GM21447 (cell line): ENCODE data around the gene SCLY.
A peak's percentile ranks its signal among the peaks of the same experiment; 100 is the strongest.
"Not testable (repeated sequence)": the region's sequence is repeated elsewhere in the genome, so short reads cannot be mapped to it uniquely, and the experiment has no call there.

Source experiments
- ATAC-seq: cut with Tn5 transposase; IDR thresholded peaks from one replicate; pipeline ENCODE4 v1.9.1; 2021; ENCODE audit not compliant: unreplicated experiment

Gene SCLY

GRCh38 chr2:238060542-238061314, at the start of gene SCLY:
SCLY (plus strand) TSS chr2:238061001; CDS start chr2:238061055, 54 bp downstream.
- peak; percentile 92 for ATAC-seq

GRCh38 chr2:238013806-238014205, 47.0 kb upstream of the SCLY start:
- no peak for ATAC-seq

GRCh38 chr2:238015705-238016104, 45.1 kb upstream of the SCLY start:
- no peak for ATAC-seq

- no peak for ATAC-seq
Observed at GRCh38 chr2:238016526-238016925, 44.3 kb upstream of the SCLY start.

- no peak for ATAC-seq
Observed at GRCh38 chr2:238019962-238020361, 40.8 kb upstream of the SCLY start.

GRCh38 chr2:238020816-238021215, 40.0 kb upstream of the SCLY start:
- no peak for ATAC-seq

- no peak for ATAC-seq
Observed at GRCh38 chr2:238021327-238021726, 39.5 kb upstream of the SCLY start.

GRCh38 chr2:238022594-238023157, 38.1 kb upstream of the SCLY start:
- no peak for ATAC-seq

GRCh38 chr2:238023608-238024007, 37.2 kb upstream of the SCLY start:
- ATAC-seq, result no peak

- no peak for ATAC-seq
Observed at GRCh38 chr2:238024986-238025385, 35.8 kb upstream of the SCLY start.

- ATAC-seq, result no peak
Observed at GRCh38 chr2:238025741-238026360, 35.0 kb upstream of the SCLY start.

GRCh38 chr2:238027058-238027457, 33.7 kb upstream of the SCLY start:
- no peak for ATAC-seq

GRCh38 chr2:238027591-238028415, 33.0 kb upstream of the SCLY start:
- no peak for ATAC-seq

GRCh38 chr2:238029853-238030252, 30.9 kb upstream of the SCLY start:
- no peak for ATAC-seq

- ATAC-seq, result no peak
Observed at GRCh38 chr2:238030422-238031155, 30.2 kb upstream of the SCLY start.

- no peak for ATAC-seq
Observed at GRCh38 chr2:238031751-238032150, 29.1 kb upstream of the SCLY start.

- ATAC-seq, result no peak
Observed at GRCh38 chr2:238032755-238033337, 28.0 kb upstream of the SCLY start.

- not testable (repeated sequence) for ATAC-seq
Observed at GRCh38 chr2:238033991-238034390, 26.8 kb upstream of the SCLY start.

GRCh38 chr2:238038203-238038602, 22.6 kb upstream of the SCLY start:
- no peak for ATAC-seq

GRCh38 chr2:238039151-238039550, 21.6 kb upstream of the SCLY start:
- no peak for ATAC-seq
